Measurements from ENCODE around the gene CDC25A. TPM values are rescaled to one million over a fixed set of nuclear protein-coding genes. Genes with fewer than 3 reads are reported as not detected.

CDC25A gene
- total RNA-seq, 5 donors from 2014 or later (not counting 1 experiment from before 2014, with no cell fraction given), result 0.28 to 1.1 (median 0.44) TPM

DNA sequence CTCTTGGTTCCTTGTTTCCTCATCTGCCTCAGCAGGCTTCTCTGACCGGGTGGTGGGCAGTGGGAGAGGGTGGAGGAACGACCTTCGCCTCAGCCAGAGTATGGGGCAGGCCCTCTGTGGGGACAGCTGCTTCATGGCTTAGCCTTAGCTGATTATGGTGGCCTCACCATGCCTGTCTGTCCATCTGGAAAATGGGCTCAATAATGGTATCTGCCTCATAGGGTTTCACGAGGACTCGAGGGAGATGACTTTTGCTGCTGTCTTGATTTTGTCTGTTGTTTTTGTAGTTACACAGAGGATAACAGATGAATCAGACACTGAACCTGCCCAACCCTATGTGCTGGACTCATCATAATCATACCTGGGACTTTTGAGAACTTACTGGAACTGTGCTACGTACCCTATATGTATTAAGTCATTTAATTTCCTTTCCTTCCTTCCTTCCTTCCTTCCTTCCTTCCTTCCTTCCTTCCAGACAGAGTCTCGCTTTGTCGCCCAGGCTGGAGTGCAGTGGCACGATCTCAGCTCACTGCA, 46.5 kb downstream of the CDC25A start:
- Histone ChIP-seq H3K27me3 (replicated peaks in 1 of 2; ENCODE audit: control insufficient read depth in 2 of 2, extremely low read depth in 1 of 2, insufficient read depth in 2 of 2, low read length in 1 of 2) (peaks cover 0 to 7% of the 10 kb centered on the region in 2 experiments), H3K36me3 (ENCODE audit: control insufficient read depth in 2 of 2, extremely low read depth in 1 of 2, insufficient read depth in 1 of 2, low read length in 1 of 2) (no peaks in the 10 kb centered on the region), H3K4me1 (ENCODE audit: control insufficient read depth in 1 of 2, extremely low read depth in 1 of 2, insufficient read depth in 2 of 2, low read length in 2 of 2) (no peaks in the 10 kb centered on the region), H3K27ac (ENCODE audit: low read length) (no peak overlapping the region), H3K4me3 (ENCODE audit: control insufficient read depth in 1 of 2, extremely low read depth in 1 of 2, low read length in 1 of 2) (no peak overlapping the region), H3K9me3 (no peaks in the 10 kb centered on the region)
- WGBS (ENCODE audit: insufficient coverage), result 83% methylated on average over 8 of the region's 9 CpGs
- H3K9me3 Mint-ChIP-seq, result no peaks in the 10 kb centered on the region
- DNase-seq (no peak), ATAC-seq (replicated peaks in 1 of 4) (no peak)
- ChIA-PET POLR2A (no interaction called here), CTCF (no interaction called here)
- H3K4me3 Mint-ChIP-seq, result no peak overlapping the region
- H3K27ac Mint-ChIP-seq, result no peak overlapping the region
- no peaks in the 10 kb centered on the region for H3K27me3 Mint-ChIP-seq
- no peaks in the 10 kb centered on the region for H3K4me1 Mint-ChIP-seq
- no peaks in the 10 kb centered on the region for H3K36me3 Mint-ChIP-seq

DNA sequence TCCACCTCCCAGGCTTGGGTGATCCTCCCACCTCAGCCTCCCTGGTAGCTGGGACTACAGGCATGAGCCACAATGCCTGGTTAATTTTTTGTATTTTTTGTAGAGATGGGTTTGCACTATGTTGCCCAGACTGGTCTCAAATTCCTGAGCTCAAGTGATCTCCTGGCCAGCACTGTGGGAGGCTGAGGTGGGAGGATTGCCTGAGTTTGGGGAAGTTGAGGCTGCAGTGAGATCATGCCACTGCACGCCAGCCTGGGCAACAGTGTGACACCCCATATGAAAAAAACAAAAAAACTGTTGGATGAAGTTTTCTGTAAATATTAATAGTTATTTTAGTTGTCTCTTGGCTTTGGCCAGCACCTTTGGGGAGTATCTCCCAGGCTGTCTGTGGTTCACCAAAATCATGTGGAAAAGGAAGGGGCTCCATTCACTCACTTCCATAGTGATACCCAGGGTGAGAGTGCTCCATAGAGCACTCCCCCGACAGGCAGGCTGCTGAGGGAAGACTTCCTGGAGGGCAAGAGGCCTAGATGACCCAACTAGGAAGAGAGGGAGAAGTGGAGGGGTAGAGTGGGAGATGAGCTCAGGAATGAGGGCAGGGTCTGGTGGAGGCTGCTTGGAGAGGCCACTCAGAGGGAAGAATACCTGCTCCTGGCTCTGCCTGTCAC, 47.1 kb downstream of the CDC25A start:
- Mint-ChIP-seq H3K4me3 (no peak overlapping the region), H3K27ac (no peak overlapping the region), H3K27me3 (no peaks in the 10 kb centered on the region), H3K36me3 (no peaks in the 10 kb centered on the region), H3K9me3 (no peaks in the 10 kb centered on the region), H3K4me1 (no peaks in the 10 kb centered on the region)
- Histone ChIP-seq H3K36me3 (ENCODE audit: control insufficient read depth in 2 of 2, extremely low read depth in 1 of 2, insufficient read depth in 1 of 2, low read length in 1 of 2) (no peaks in the 10 kb centered on the region), H3K9me3 (no peaks in the 10 kb centered on the region), H3K4me1 (ENCODE audit: control insufficient read depth in 1 of 2, extremely low read depth in 1 of 2, insufficient read depth in 2 of 2, low read length in 2 of 2) (no peaks in the 10 kb centered on the region), H3K27me3 (replicated peaks in 1 of 2; ENCODE audit: control insufficient read depth in 2 of 2, extremely low read depth in 1 of 2, insufficient read depth in 2 of 2, low read length in 1 of 2) (peaks cover 0 to 7% of the 10 kb centered on the region in 2 experiments), H3K27ac (ENCODE audit: low read length) (no peak overlapping the region), H3K4me3 (ENCODE audit: control insufficient read depth in 1 of 2, extremely low read depth in 1 of 2, low read length in 1 of 2) (no peak overlapping the region)
- ATAC-seq (replicated peaks in 1 of 4), result no peak
- DNase-seq, result no peak
- ChIA-PET CTCF (interaction anchor here in 1 of 2 donors (1.3 kb wide), 1 partner anchor 9 kb away, joined by 3 read pairs; no protein-coding TSS in a partner anchor), POLR2A (no interaction called here)
- 67% methylated on average over 1 of the region's 2 CpGs for WGBS (ENCODE audit: insufficient coverage)

DNA sequence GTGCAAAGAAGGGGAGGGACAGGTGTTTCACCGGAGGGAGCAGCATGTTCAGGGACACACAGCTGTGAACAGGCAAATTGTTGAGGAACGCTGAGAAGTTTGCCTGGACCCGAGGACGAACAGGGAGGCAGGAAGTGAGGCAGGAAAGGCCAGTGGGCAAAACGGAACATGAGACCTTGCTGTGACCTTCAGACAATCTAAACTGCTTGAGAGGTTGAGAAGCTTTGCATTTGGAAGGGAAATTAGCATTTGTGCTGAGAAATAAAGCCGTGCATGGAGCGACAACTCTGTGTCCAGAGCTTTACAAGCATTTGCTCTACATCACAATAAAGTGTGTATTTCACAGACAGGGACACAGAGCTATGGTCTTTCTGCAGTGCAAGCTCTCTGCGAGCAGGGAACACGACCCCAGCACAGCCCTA, 47.9 kb downstream of the CDC25A start:
- H3K36me3 ChIP-seq (ENCODE audit: control insufficient read depth in 2 of 2, extremely low read depth in 1 of 2, insufficient read depth in 1 of 2, low read length in 1 of 2), result no peaks in the 10 kb centered on the region
- H3K4me3 ChIP-seq (ENCODE audit: control insufficient read depth in 1 of 2, extremely low read depth in 1 of 2, low read length in 1 of 2), result no peak overlapping the region
- Mint-ChIP-seq H3K27me3 (no peaks in the 10 kb centered on the region), H3K36me3 (no peaks in the 10 kb centered on the region), H3K27ac (no peak overlapping the region), H3K4me1 (no peaks in the 10 kb centered on the region), H3K4me3 (no peak overlapping the region), H3K9me3 (no peaks in the 10 kb centered on the region)
- ATAC-seq (replicated peaks in 1 of 4) (no peak), DNase-seq (no peak)
- no peaks in the 10 kb centered on the region for H3K4me1 ChIP-seq (ENCODE audit: control insufficient read depth in 1 of 2, extremely low read depth in 1 of 2, insufficient read depth in 2 of 2, low read length in 2 of 2)
- H3K27ac ChIP-seq (ENCODE audit: low read length), result no peak overlapping the region
- CTCF ChIA-PET, result interaction anchor here in 1 of 2 donors (1.3 kb wide), 1 partner anchor 9 kb away, joined by 3 read pairs; no protein-coding TSS in a partner anchor
- H3K27me3 ChIP-seq (replicated peaks in 1 of 2; ENCODE audit: control insufficient read depth in 2 of 2, extremely low read depth in 1 of 2, insufficient read depth in 2 of 2, low read length in 1 of 2), result peaks cover 0 to 7% of the 10 kb centered on the region in 2 experiments
- WGBS (ENCODE audit: insufficient coverage), result 44% methylated on average over 6 of the region's 9 CpGs
- no peaks in the 10 kb centered on the region for H3K9me3 ChIP-seq
- POLR2A ChIA-PET, result no interaction called here

DNA sequence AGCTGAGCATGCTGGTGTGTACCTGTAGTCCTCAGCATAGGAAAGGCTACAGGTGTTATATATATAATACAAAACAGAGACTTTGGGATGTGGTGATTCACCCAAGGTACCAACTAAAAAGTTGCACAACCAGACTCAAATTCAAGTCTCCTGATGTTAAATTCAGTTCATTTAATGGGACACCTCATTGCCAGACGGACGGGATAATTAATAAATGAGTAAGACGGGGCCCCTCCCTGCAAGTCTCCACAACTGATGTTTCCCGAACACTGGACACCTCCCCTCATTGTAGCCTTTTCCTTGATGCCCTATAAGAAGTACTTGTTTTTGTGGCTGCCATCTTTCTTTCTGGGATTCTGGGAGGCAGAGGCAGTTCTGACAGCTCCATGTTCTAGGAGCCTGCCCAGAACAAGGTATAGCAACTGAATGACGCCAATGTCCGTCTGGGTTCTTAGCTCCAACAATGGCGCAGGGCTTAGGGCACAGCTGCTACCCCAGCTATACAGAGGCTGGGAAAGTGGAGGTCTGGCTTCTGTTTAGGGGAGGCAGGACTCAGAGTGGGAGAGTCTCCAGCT, 50.7 kb downstream of the CDC25A start:
- Mint-ChIP-seq H3K4me3 (no peak overlapping the region), H3K9me3 (no peaks in the 10 kb centered on the region), H3K27ac (no peak overlapping the region), H3K36me3 (no peaks in the 10 kb centered on the region), H3K27me3 (no peaks in the 10 kb centered on the region), H3K4me1 (no peaks in the 10 kb centered on the region)
- DNase-seq (no peak), ATAC-seq (replicated peaks in 1 of 4) (no peak)
- H3K36me3 ChIP-seq (ENCODE audit: control insufficient read depth in 2 of 2, extremely low read depth in 1 of 2, insufficient read depth in 1 of 2, low read length in 1 of 2), result no peaks in the 10 kb centered on the region
- ChIA-PET CTCF (no interaction called here), POLR2A (no interaction called here)
- no peak overlapping the region for H3K27ac ChIP-seq (ENCODE audit: low read length)
- 100% methylated on average over 4 of the region's 7 CpGs for WGBS (ENCODE audit: insufficient coverage)
- H3K27me3 ChIP-seq (replicated peaks in 1 of 2; ENCODE audit: control insufficient read depth in 2 of 2, extremely low read depth in 1 of 2, insufficient read depth in 2 of 2, low read length in 1 of 2), result peaks cover 0 to 7% of the 10 kb centered on the region in 2 experiments
- H3K4me1 ChIP-seq (ENCODE audit: control insufficient read depth in 1 of 2, extremely low read depth in 1 of 2, insufficient read depth in 2 of 2, low read length in 2 of 2), result no peaks in the 10 kb centered on the region
- H3K4me3 ChIP-seq (ENCODE audit: control insufficient read depth in 1 of 2, extremely low read depth in 1 of 2, low read length in 1 of 2), result no peak overlapping the region
- no peaks in the 10 kb centered on the region for H3K9me3 ChIP-seq

DNA sequence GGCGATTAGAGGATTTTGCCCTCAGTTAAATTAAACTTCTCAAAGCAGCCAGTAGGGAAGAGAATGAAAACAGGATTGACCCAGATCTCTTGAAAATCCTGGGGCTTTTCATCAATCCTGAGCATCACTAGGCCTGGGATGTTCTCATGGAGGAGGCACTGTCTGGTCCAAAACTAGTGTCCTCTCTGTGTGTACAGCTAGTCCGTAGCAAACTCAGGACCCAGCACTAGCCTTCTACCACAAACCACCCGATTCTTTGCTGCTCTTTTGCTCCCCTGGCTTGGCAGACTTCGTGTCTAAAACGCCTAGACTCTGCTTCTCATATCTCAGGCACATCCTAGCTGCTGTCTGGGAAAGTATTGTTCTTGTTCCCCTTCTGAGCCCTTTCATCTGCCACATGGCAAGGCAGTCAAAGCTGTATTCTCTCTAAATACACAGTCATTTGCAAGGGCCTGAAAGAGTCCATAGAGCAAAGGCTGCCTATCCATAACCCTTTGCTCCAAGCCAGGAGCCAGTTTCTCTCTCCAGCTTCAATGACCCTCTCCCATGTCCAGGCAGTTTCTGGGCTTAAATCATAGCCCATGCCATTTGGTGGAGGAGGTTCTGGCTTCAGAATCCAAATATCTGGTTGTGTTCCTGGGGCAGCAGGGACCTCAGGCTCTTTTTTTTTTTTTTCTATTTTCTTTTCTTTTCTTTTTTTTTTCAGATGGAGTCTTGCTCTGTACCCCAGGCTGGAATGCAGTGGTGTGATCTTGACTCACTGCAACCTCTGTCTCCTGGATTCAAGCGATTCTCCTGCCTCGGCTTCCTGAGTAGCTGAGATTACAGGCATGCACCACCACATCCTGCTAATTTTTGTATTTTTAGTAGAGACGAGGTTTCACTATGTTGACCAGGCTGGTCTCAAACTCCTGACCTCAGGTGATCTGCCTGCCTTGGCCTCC, 52.4 kb downstream of the CDC25A start:
- H3K9me3 Mint-ChIP-seq, result no peaks in the 10 kb centered on the region
- whole genome bisulfite sequencing (ENCODE audit: insufficient coverage), result 83% methylated on average over 4 of the region's 8 CpGs
- Histone ChIP-seq H3K9me3 (no peaks in the 10 kb centered on the region), H3K4me3 (ENCODE audit: control insufficient read depth in 1 of 2, extremely low read depth in 1 of 2, low read length in 1 of 2) (no peak overlapping the region), H3K4me1 (ENCODE audit: control insufficient read depth in 1 of 2, extremely low read depth in 1 of 2, insufficient read depth in 2 of 2, low read length in 2 of 2) (no peaks in the 10 kb centered on the region), H3K27ac (ENCODE audit: low read length) (no peak overlapping the region), H3K36me3 (ENCODE audit: control insufficient read depth in 2 of 2, extremely low read depth in 1 of 2, insufficient read depth in 1 of 2, low read length in 1 of 2) (no peaks in the 10 kb centered on the region), H3K27me3 (replicated peaks in 1 of 2; ENCODE audit: control insufficient read depth in 2 of 2, extremely low read depth in 1 of 2, insufficient read depth in 2 of 2, low read length in 1 of 2) (peaks cover 0 to 3% of the 10 kb centered on the region in 2 experiments)
- ChIA-PET POLR2A (no interaction called here), CTCF (no interaction called here)
- H3K36me3 Mint-ChIP-seq, result no peaks in the 10 kb centered on the region
- no peaks in the 10 kb centered on the region for H3K4me1 Mint-ChIP-seq
- H3K27me3 Mint-ChIP-seq, result no peaks in the 10 kb centered on the region
- no peak overlapping the region for H3K4me3 Mint-ChIP-seq
- H3K27ac Mint-ChIP-seq, result no peak overlapping the region
- ATAC-seq (replicated peaks in 1 of 4) (no peak), DNase-seq (no peak)

DNA sequence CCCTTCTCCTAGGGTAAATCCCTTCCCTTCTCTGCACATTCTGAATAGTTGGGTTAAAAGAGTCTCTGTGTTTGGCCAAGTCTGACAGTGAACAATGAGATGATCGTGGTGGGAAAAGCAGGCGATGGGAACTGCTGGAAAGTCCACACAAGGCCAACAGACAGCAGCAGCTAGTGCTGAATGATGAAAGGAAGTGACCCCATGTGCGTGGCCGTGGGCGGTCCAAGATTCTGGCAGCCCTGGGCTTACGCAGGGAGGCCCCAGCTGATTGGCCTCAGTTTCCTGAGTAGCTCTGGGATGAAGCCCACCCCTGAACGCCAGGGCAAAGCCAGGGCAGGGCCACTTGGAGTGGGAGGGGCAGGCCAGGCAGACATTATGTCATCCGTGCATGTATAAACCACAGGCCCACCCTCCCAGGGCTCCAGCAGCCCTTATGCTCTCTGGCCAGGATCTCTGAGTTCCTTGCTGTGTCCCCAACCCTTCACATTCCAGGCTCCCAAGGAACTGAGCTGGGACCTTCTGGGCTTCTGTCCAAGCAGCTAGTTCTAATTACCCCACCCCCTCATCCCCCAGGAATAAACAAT, 57.8 kb downstream of the CDC25A start:
- H3K4me3 ChIP-seq (ENCODE audit: control insufficient read depth in 1 of 2, extremely low read depth in 1 of 2, low read length in 1 of 2), result no peak overlapping the region
- H3K27me3 ChIP-seq (replicated peaks in 1 of 2; ENCODE audit: control insufficient read depth in 2 of 2, extremely low read depth in 1 of 2, insufficient read depth in 2 of 2, low read length in 1 of 2), result no peaks in the 10 kb centered on the region
- DNase-seq (no peak), ATAC-seq (replicated peaks in 1 of 4) (no peak)
- 75% methylated on average over 7 of the region's 8 CpGs for WGBS (ENCODE audit: insufficient coverage)
- Mint-ChIP-seq H3K4me3 (no peak overlapping the region), H3K27ac (no peak overlapping the region), H3K4me1 (no peaks in the 10 kb centered on the region), H3K36me3 (no peaks in the 10 kb centered on the region), H3K27me3 (no peaks in the 10 kb centered on the region), H3K9me3 (no peaks in the 10 kb centered on the region)
- no peaks in the 10 kb centered on the region for H3K9me3 ChIP-seq
- H3K27ac ChIP-seq (ENCODE audit: low read length), result no peak overlapping the region
- ChIA-PET POLR2A (no interaction called here), CTCF (interaction anchor here in 1 of 2 donors (0.6 kb wide), 1 partner anchor 20 kb away, joined by 3 read pairs; no protein-coding TSS in a partner anchor)
- H3K36me3 ChIP-seq (ENCODE audit: control insufficient read depth in 2 of 2, extremely low read depth in 1 of 2, insufficient read depth in 1 of 2, low read length in 1 of 2), result no peaks in the 10 kb centered on the region
- no peaks in the 10 kb centered on the region for H3K4me1 ChIP-seq (ENCODE audit: control insufficient read depth in 1 of 2, extremely low read depth in 1 of 2, insufficient read depth in 2 of 2, low read length in 2 of 2)

Measured in T-cell (primary cell).